HL-60 (cell line): ENCODE measurements around the gene CACNA1C.

Experiments used
- GABPA ChIP-seq: IDR thresholded peaks from 2 replicates; pipeline ENCODE4 v1.6.1; 2012; ENCODE audit warnings: low read depth
- POLR2AphosphoS5 ChIP-seq: IDR thresholded peaks from 2 replicates; pipeline ENCODE4 v1.6.1; 2012; ENCODE audit warnings: low read depth
- TF ChIP-seq, protein P1 (sequence below): IDR thresholded peaks from one replicate; pipeline ENCODE4 v1.5.1; 2011; ENCODE audit warnings: low read length, control low read depth, inconsistent platforms; ENCODE audit not compliant: insufficient read depth

DNA sequence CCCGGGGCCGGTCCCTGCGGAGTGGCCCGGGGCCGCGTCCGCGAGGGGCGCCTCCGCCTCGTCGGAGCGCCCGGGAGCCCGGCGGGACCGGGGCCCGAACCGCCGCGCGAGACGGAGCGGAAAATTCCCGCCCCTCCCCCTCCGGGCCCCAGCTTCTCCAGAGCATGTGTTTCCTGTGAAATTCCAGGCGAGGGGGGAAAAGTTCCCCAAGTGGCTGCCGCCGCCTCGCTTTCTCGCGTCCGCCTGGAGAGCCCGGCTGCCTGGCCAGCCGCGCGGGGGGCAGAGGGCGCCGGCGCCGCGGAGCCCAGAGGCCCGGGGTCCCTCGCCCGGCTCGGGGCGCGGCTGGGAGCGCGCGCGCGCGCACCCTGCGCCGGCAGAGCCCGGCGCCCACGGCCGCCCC lies 904 bp downstream of the CACNA1C start:
- TF ChIP-seq, protein P1, sequence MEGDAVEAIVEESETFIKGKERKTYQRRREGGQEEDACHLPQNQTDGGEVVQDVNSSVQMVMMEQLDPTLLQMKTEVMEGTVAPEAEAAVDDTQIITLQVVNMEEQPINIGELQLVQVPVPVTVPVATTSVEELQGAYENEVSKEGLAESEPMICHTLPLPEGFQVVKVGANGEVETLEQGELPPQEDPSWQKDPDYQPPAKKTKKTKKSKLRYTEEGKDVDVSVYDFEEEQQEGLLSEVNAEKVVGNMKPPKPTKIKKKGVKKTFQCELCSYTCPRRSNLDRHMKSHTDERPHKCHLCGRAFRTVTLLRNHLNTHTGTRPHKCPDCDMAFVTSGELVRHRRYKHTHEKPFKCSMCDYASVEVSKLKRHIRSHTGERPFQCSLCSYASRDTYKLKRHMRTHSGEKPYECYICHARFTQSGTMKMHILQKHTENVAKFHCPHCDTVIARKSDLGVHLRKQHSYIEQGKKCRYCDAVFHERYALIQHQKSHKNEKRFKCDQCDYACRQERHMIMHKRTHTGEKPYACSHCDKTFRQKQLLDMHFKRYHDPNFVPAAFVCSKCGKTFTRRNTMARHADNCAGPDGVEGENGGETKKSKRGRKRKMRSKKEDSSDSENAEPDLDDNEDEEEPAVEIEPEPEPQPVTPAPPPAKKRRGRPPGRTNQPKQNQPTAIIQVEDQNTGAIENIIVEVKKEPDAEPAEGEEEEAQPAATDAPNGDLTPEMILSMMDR, result no peak
- no peak for TF ChIP-seq POLR2AphosphoS5
- TF ChIP-seq GABPA, result no peak
